Occipital lobe (tissue), 2 donors: Measurements from ENCODE around the gene CNN2. TPM values are rescaled to one million over a fixed set of nuclear protein-coding genes. Genes with fewer than 3 reads are reported as not detected.

Experiments used
- DNase-seq: peaks from one replicate; lab custom pipeline; 2025; lab: John Stamatoyannopoulos, UW
- total RNA-seq: library from RNA; depleted of rRNA; stranded (reverse); fragments of >200 nt; gene quantifications from one replicate; pipeline ENCODE4 v1.2.3, GENCODE V29; 2014

The CNN2 gene
- total RNA-seq, 1 donor from 2014 or later, result 9.5 TPM

GRCh38 chr19:1064661-1065605 is 38.5 kb downstream of the CNN2 start:
- DNase-seq, result no peak

- DNase-seq, result no peak
These were observed 39.2 kb downstream of the CNN2 start for GRCh38 chr19:1065606-1066109.

GRCh38 chr19:1066251-1066747 is 39.9 kb downstream of the CNN2 start:
- no peak for DNase-seq

- no peak for DNase-seq
These were observed 40.4 kb downstream of the CNN2 start, which contains the start of gene ARHGAP45 for GRCh38 chr19:1066748-1067340. TSS of gene ARHGAP45 (plus strand) at chr19:1067167. CDS start at chr19:1067406, 239 bp downstream.

- no peak for DNase-seq
These were observed 41.0 kb downstream of the CNN2 start for GRCh38 chr19:1067341-1067957.

- DNase-seq, result no peak
These were observed 41.9 kb downstream of the CNN2 start for GRCh38 chr19:1068009-1069001.

- no peak for DNase-seq
These were observed 42.8 kb downstream of the CNN2 start for GRCh38 chr19:1069009-1069779.

- no peak for DNase-seq
These were observed 44.1 kb downstream of the CNN2 start for GRCh38 chr19:1070576-1070930.

GRCh38 chr19:1070931-1071791 is 44.8 kb downstream of the CNN2 start:
- no peak for DNase-seq

- no peak for DNase-seq
These were observed 46.1 kb downstream of the CNN2 start for GRCh38 chr19:1072371-1073015.

- no peak for DNase-seq
These were observed 46.9 kb downstream of the CNN2 start for GRCh38 chr19:1073063-1073955.

- DNase-seq, result no peak
These were observed 47.6 kb downstream of the CNN2 start for GRCh38 chr19:1073956-1074517.

GRCh38 chr19:1074544-1075283 is 48.3 kb downstream of the CNN2 start:
- DNase-seq, result no peak

- no peak for DNase-seq
These were observed 49.6 kb downstream of the CNN2 start for GRCh38 chr19:1076046-1076386.

- DNase-seq, result no peak
These were observed 50.5 kb downstream of the CNN2 start for GRCh38 chr19:1076951-1077350.

GRCh38 chr19:1079566-1080111 is 53.2 kb downstream of the CNN2 start:
- no peak for DNase-seq
